A549 (cell line): ENCODE measurements around the gene PTPN6. TPM values are rescaled to one million over a fixed set of nuclear protein-coding genes. Genes with fewer than 3 reads are reported as not detected.
A peak's percentile ranks its signal among the peaks of the same experiment; 100 is the strongest.

ENCODE experiments used
- ATAC-seq, 2 experiments: fragments of 200-7000 bp in 1 of 2; fragments of >200 bp in 1 of 2; cut with Nextera tagmentation in 1 of 2; cut with Tn5 transposase in 1 of 2; 3 replicates each; pipeline versions ENCODE4 v1.8.0 to v1.9.1; 2018 to 2020; ENCODE audit warnings: mild to moderate bottlenecking in 1 of 2, moderate library complexity in 1 of 2
- CTCF ChIA-PET: fragments of 300-600 bp; sonication (Branson Sonifier 250); formaldehyde crosslinking; extraction: SDS; loops from one replicate; lab custom pipeline; 2021; ENCODE audit warnings: antibody characterized with exemption, inconsistent platforms; lab: Yijun Ruan, JAX
- POLR2A ChIA-PET: fragments of 350-600 bp; formaldehyde crosslinking; extraction: SDS; loops from one replicate; lab custom pipeline; 2021; ENCODE audit warnings: antibody characterized with exemption, inconsistent platforms; lab: Yijun Ruan, JAX
- DNase-seq, 2 experiments: peaks; one replicate each; pipeline versions ENCODE4 v3.0.0 to v3.0.0-alpha.2; 2011 to 2016; ENCODE audit warnings: low read depth in 1 of 2, low spot score in 1 of 2
- FAIRE-seq: peaks from 2 replicates; lab custom pipeline; 2011; peaks lifted over from hg19 to GRCh38; lab: Jason Lieb, UNC
- H3K27ac ChIP-seq, 2 experiments: fragments of >200 bp; sonication (Bioruptor Twin); formaldehyde crosslinking; 3 replicates each; pipeline ENCODE4 v1.5.1; 2016 to 2017
- H3K4me1 ChIP-seq: fragments of >200 bp; sonication (Bioruptor Twin); formaldehyde crosslinking; 3 replicates; pipeline ENCODE4 v1.6.1; 2016
- H3K4me2 ChIP-seq: fragments of >200 bp; sonication (Bioruptor Twin); formaldehyde crosslinking; 3 replicates; pipeline ENCODE4 v1.6.1; 2016
- H3K4me3 ChIP-seq: fragments of >200 bp; sonication (Bioruptor Twin); formaldehyde crosslinking; 3 replicates; pipeline ENCODE4 v1.5.1; 2016
- H3K9me3 ChIP-seq: fragments of >200 bp; sonication (Bioruptor Twin); formaldehyde crosslinking; 3 replicates; pipeline ENCODE4 v1.6.1; 2016
- BHLHE40 ChIP-seq: IDR thresholded peaks from 2 replicates; pipeline ENCODE4 v1.6.1; 2012; ENCODE audit warnings: low read depth, low read length, inconsistent platforms
- CBX8 ChIP-seq: fragments of 200-600 bp; sonication (generic); IDR thresholded peaks from 2 replicates; pipeline ENCODE4 v1.6.1; 2016
- EHMT2 ChIP-seq: fragments of 200-600 bp; sonication (generic); IDR thresholded peaks from 2 replicates; pipeline ENCODE4 v1.6.1; 2016; ENCODE audit warnings: antibody characterized with exemption, low read depth, mild to moderate bottlenecking, moderate library complexity
- EP300 ChIP-seq, 2 experiments: fragments of >200 bp; sonication (Bioruptor Twin); formaldehyde crosslinking; IDR thresholded peaks; 2 replicates in 1 of 2; 3 replicates in 1 of 2; pipeline ENCODE4 v1.6.1; 2016 to 2017
- ESRRA ChIP-seq: fragments of 150-350 bp; IDR thresholded peaks from 2 replicates; pipeline ENCODE4 v1.6.1; 2014; ENCODE audit warnings: mild to moderate bottlenecking, low read length, borderline replicate concordance
- FOSB ChIP-seq: fragments of 250-450 bp; sonication (Bioruptor Pico); IDR thresholded peaks from 2 replicates; pipeline ENCODE4 v1.5.0; 2020; ENCODE audit warnings: mild to moderate bottlenecking, moderate library complexity
- FOXS1 ChIP-seq: fragments of 250-450 bp; sonication (Bioruptor Pico); IDR thresholded peaks from 2 replicates; pipeline ENCODE4 v1.5.0; 2020; ENCODE audit warnings: mild to moderate bottlenecking, moderate library complexity
- GATA3 ChIP-seq: IDR thresholded peaks from 2 replicates; pipeline ENCODE4 v1.6.1; 2012; ENCODE audit warnings: borderline replicate concordance
- HDAC2 ChIP-seq: fragments of 200-600 bp; sonication (generic); IDR thresholded peaks from 2 replicates; pipeline ENCODE4 v1.6.1; 2016
- HEYL ChIP-seq: fragments of 250-450 bp; sonication (Bioruptor Pico); IDR thresholded peaks from 2 replicates; pipeline ENCODE4 v1.8.0; 2021; ENCODE audit warnings: mild to moderate bottlenecking, moderate library complexity
- HOXA7 ChIP-seq: fragments of 250-450 bp; sonication (Bioruptor Pico); IDR thresholded peaks from 2 replicates; pipeline ENCODE4 v1.5.0; 2020; ENCODE audit warnings: mild to moderate bottlenecking, moderate library complexity
- HOXB13 ChIP-seq: fragments of 250-450 bp; sonication (Bioruptor Pico); IDR thresholded peaks from 2 replicates; pipeline ENCODE4 v1.5.0; 2020; ENCODE audit warnings: low read depth, mild to moderate bottlenecking, moderate library complexity
- KDM1A ChIP-seq: fragments of 200-600 bp; sonication (generic); IDR thresholded peaks from 2 replicates; pipeline ENCODE4 v1.6.1; 2016; ENCODE audit warnings: low read depth, mild to moderate bottlenecking
- KDM5A ChIP-seq: fragments of 200-600 bp; sonication (generic); IDR thresholded peaks from 2 replicates; pipeline ENCODE4 v1.6.1; 2016; ENCODE audit warnings: antibody characterized with exemption, mild to moderate bottlenecking
- MAZ ChIP-seq: fragments of 150-350 bp; IDR thresholded peaks from 2 replicates; pipeline ENCODE4 v1.6.1; 2014; ENCODE audit warnings: antibody characterized with exemption, low read depth, low read length, borderline replicate concordance
- NFE2L2 ChIP-seq: fragments of 150-350 bp; conservative IDR thresholded peaks from 2 replicates; pipeline ENCODE4 v1.6.1; 2014; ENCODE audit warnings: low read length
- POLR2A ChIP-seq: IDR thresholded peaks from 2 replicates; pipeline ENCODE4 v1.6.1; 2012; ENCODE audit warnings: mild to moderate bottlenecking, low read length
- POLR2AphosphoS2 ChIP-seq: conservative IDR thresholded peaks from 2 replicates; pipeline ENCODE4 v1.6.1; 2012; ENCODE audit warnings: low read length, improper control_type of control experiment, inconsistent platforms
- RAD21 ChIP-seq, 2 experiments: fragments of >200 bp in 1 of 2; sonication (Bioruptor Twin) in 1 of 2; formaldehyde crosslinking in 1 of 2; IDR thresholded peaks in 1 of 2; conservative IDR thresholded peaks in 1 of 2; 2 replicates in 1 of 2; 3 replicates in 1 of 2; pipeline ENCODE4 v1.6.1; 2012 to 2018; ENCODE audit warnings: inconsistent platforms in 1 of 2
- RARB ChIP-seq: fragments of 250-450 bp; sonication (Bioruptor Pico); IDR thresholded peaks from 2 replicates; pipeline ENCODE4 v1.8.0; 2021; ENCODE audit warnings: mild to moderate bottlenecking, moderate library complexity
- RFX5 ChIP-seq: fragments of 450-650 bp; IDR thresholded peaks from 2 replicates; pipeline ENCODE4 v1.7.1; 2014; ENCODE audit warnings: antibody characterized with exemption, mild to moderate bottlenecking, moderate library complexity
- SMC3 ChIP-seq: fragments of >200 bp; sonication (Bioruptor Twin); formaldehyde crosslinking; IDR thresholded peaks from 3 replicates; pipeline ENCODE4 v1.6.1; 2018; ENCODE audit warnings: inconsistent platforms
- SREBF2 ChIP-seq: fragments of 450-650 bp; IDR thresholded peaks from 2 replicates; pipeline ENCODE4 v1.6.1; 2014; ENCODE audit warnings: mild to moderate bottlenecking, moderate library complexity
- TFCP2L1 ChIP-seq: fragments of 250-450 bp; sonication (Bioruptor Pico); IDR thresholded peaks from 2 replicates; pipeline ENCODE4 v1.5.0; 2021; ENCODE audit warnings: mild to moderate bottlenecking
- ZFP36 ChIP-seq: fragments of 450-650 bp; IDR thresholded peaks from 2 replicates; pipeline ENCODE4 v1.6.1; 2014; ENCODE audit warnings: borderline replicate concordance; ENCODE audit not compliant: partially characterized antibody
- ZNF302 ChIP-seq: fragments of 250-450 bp; sonication (Bioruptor Pico); IDR thresholded peaks from 2 replicates; pipeline ENCODE4 v1.9.0; 2021; ENCODE audit warnings: inconsistent platforms, mild to moderate bottlenecking, moderate library complexity
- ZSCAN20 ChIP-seq: fragments of 250-450 bp; sonication (Bioruptor Pico); IDR thresholded peaks from 2 replicates; pipeline ENCODE4 v1.8.0; 2022; ENCODE audit warnings: mild to moderate bottlenecking, moderate library complexity
- WGBS: methylation state at CpG from one replicate; pipeline ENCODE4 v1.1.6; 2017; ENCODE audit errors: missing lambda C conversion rate; 5-methylcytosine and 5-hydroxymethylcytosine counted together
- polyA plus RNA-seq, 4 experiments: library from polyadenylated mRNA; depleted of rRNA in 3 of 4; stranded (reverse); fragments of >200 nt; fragmentation: RNase III in 1 of 4; extraction: RNeasy Plus Mini Kit Qiagen cat#74134 plus additional on column Dnase treatment in 1 of 4; gene quantifications; 2 replicates in 3 of 4; 3 replicates in 1 of 4; pipeline ENCODE4 v1.2.3, GENCODE V29; 2011 to 2017
- TF ChIP-seq, protein P1 (sequence below): fragments of 150-350 bp; IDR thresholded peaks from 2 replicates; pipeline ENCODE4 v1.6.1; 2014; ENCODE audit warnings: low read depth, mild to moderate bottlenecking, low read length
- TF ChIP-seq, protein P2 (sequence below): fragments of 450-650 bp; IDR thresholded peaks from 2 replicates; pipeline ENCODE4 v1.6.1; 2014; ENCODE audit warnings: antibody characterized with exemption
- TF ChIP-seq, protein P3 (sequence below): fragments of 200-600 bp; sonication (generic); IDR thresholded peaks from 2 replicates; pipeline ENCODE4 v1.6.1; 2016; ENCODE audit warnings: antibody characterized with exemption, mild to moderate bottlenecking, moderate library complexity
- TF ChIP-seq, protein P4 (sequence below): IDR thresholded peaks from 2 replicates; pipeline ENCODE4 v1.6.1; 2012; ENCODE audit warnings: low read depth, borderline replicate concordance
- TF ChIP-seq, protein P5 (sequence below): IDR thresholded peaks from 2 replicates; pipeline ENCODE4 v1.6.1; 2012
- TF ChIP-seq, protein P6 (sequence below): fragments of >200 bp; sonication (Bioruptor Twin); formaldehyde crosslinking; IDR thresholded peaks from 3 replicates; pipeline ENCODE4 v1.6.1; 2016
- TF ChIP-seq, protein P7 (sequence below): fragments of >200 bp; sonication (Bioruptor Twin); formaldehyde crosslinking; IDR thresholded peaks from 2 replicates; pipeline ENCODE4 v1.6.1; 2016

PTPN6 gene
- polyA plus RNA-seq, 2 of the 4 experiments (the other 2 are of a cell fraction): 15.1 to 18.9 TPM

DNA sequence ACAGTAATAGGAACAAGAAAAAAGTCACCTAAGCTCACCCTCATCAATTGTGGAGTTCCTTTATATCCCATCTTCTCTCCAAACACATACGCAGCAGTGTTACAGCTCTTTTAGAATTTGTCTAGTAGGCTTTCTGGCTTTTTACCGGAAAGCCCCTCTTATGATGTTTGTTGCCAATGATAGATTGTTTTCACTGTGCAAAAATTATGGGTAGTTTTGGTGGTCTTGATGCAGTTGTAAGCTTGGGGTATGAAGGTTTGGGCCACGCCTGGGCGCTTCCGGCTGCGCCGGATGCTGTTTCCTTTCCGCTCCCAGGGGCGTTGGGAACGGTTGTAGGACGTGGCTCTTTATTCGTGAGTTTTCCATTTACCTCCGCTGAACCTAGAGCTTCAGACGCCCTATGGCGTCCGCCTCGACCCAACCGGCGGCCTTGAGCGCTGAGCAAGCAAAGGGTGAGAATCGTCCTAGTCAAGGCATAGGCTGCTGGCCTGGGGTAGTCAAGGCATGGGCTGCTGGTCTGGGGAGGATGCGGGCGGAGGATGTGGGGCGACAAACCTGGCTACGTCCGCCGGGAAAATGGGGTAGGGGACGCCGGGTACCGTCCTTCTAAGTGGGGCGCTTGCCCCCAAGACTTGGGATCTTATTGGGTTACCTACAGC, 7.3 kb upstream of the PTPN6 start, which contains the start of the genes C12orf57 and RNU7-1:
Gene C12orf57 (plus strand): TSS at position 301 of the 659 bp plus-strand sequence. CDS start 100 bp downstream, at position 401.
Gene RNU7-1 (plus strand): TSS at position 95 of the 659 bp plus-strand sequence.
- POLR2A ChIA-PET: interaction anchor here (0.7 to 6.1 kb wide), 29 partner anchors 10 to 1083 kb away, joined by 3 to 174 read pairs (median 7); partner anchors contain the start of genes C1RL, CDCA3, COPS7A and EMG1
- DNase-seq (peak; percentile 94 to 95), FAIRE-seq (no peak), ATAC-seq (peak; percentile 62 to 71)
- CTCF ChIA-PET: interaction anchor here (0.7 to 22.6 kb wide), 18 partner anchors 11 to 698 kb away, joined by 3 to 370 read pairs (median 6); partner anchors contain the start of genes ATN1, C1RL, CDCA3 and EMG1
- Histone ChIP-seq H3K4me1 (peaks cover 35% of the 10 kb centered on the region), H3K9me3 (no peaks in the 10 kb centered on the region), H3K27ac (peak within 1 kb of the TSS; percentile 80 to 90), H3K4me2 (peak within 1 kb of the TSS; percentile 88), H3K4me3 (peak within 1 kb of the TSS; percentile 59)
- under 1% methylated on average over 26 of the region's 31 CpGs for WGBS
- TF ChIP-seq HDAC2: no peak
- TF ChIP-seq POLR2AphosphoS2: peak; percentile 56
- TF ChIP-seq EP300 (IDR thresholded peaks at IDR 0.05): peak in 1 of 2 experiments; percentile 50; a peak in 1 of 5 replicates
- TF ChIP-seq POLR2A: peak; percentile 99
- TF ChIP-seq FOSB (CRISPR knock-in tag): peak; percentile 100
- no peak for TF ChIP-seq SMC3
- no peak for TF ChIP-seq BHLHE40
- TF ChIP-seq, protein P1, sequence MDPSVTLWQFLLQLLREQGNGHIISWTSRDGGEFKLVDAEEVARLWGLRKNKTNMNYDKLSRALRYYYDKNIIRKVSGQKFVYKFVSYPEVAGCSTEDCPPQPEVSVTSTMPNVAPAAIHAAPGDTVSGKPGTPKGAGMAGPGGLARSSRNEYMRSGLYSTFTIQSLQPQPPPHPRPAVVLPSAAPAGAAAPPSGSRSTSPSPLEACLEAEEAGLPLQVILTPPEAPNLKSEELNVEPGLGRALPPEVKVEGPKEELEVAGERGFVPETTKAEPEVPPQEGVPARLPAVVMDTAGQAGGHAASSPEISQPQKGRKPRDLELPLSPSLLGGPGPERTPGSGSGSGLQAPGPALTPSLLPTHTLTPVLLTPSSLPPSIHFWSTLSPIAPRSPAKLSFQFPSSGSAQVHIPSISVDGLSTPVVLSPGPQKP: no peak
- TF ChIP-seq, protein P2, sequence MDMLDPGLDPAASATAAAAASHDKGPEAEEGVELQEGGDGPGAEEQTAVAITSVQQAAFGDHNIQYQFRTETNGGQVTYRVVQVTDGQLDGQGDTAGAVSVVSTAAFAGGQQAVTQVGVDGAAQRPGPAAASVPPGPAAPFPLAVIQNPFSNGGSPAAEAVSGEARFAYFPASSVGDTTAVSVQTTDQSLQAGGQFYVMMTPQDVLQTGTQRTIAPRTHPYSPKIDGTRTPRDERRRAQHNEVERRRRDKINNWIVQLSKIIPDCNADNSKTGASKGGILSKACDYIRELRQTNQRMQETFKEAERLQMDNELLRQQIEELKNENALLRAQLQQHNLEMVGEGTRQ: no peak
- TF ChIP-seq GATA3: peak; percentile 82; the same call in 1 of the 2 replicates
- TF ChIP-seq TFCP2L1: peak; percentile 100
- TF ChIP-seq FOXS1 (CRISPR knock-in tag): peak; percentile 91
- TF ChIP-seq KDM1A: no peak
- TF ChIP-seq, protein P3, sequence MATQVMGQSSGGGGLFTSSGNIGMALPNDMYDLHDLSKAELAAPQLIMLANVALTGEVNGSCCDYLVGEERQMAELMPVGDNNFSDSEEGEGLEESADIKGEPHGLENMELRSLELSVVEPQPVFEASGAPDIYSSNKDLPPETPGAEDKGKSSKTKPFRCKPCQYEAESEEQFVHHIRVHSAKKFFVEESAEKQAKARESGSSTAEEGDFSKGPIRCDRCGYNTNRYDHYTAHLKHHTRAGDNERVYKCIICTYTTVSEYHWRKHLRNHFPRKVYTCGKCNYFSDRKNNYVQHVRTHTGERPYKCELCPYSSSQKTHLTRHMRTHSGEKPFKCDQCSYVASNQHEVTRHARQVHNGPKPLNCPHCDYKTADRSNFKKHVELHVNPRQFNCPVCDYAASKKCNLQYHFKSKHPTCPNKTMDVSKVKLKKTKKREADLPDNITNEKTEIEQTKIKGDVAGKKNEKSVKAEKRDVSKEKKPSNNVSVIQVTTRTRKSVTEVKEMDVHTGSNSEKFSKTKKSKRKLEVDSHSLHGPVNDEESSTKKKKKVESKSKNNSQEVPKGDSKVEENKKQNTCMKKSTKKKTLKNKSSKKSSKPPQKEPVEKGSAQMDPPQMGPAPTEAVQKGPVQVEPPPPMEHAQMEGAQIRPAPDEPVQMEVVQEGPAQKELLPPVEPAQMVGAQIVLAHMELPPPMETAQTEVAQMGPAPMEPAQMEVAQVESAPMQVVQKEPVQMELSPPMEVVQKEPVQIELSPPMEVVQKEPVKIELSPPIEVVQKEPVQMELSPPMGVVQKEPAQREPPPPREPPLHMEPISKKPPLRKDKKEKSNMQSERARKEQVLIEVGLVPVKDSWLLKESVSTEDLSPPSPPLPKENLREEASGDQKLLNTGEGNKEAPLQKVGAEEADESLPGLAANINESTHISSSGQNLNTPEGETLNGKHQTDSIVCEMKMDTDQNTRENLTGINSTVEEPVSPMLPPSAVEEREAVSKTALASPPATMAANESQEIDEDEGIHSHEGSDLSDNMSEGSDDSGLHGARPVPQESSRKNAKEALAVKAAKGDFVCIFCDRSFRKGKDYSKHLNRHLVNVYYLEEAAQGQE: peak; percentile 81
- peak in 1 of 2 experiments; percentile 11; a peak in 1 of 5 replicates for TF ChIP-seq RAD21 (conservative IDR thresholded peaks at IDR 0.05 in 1 of 2, IDR thresholded peaks at IDR 0.05 in 1 of 2)
- TF ChIP-seq ESRRA: 0 out of 2 replicates have a peak, but pooled peaks have one; percentile 36
- TF ChIP-seq CBX8: no peak
- TF ChIP-seq, protein P4, sequence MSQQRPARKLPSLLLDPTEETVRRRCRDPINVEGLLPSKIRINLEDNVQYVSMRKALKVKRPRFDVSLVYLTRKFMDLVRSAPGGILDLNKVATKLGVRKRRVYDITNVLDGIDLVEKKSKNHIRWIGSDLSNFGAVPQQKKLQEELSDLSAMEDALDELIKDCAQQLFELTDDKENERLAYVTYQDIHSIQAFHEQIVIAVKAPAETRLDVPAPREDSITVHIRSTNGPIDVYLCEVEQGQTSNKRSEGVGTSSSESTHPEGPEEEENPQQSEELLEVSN: no peak; the same call in 1 of the 2 replicates
- no peak for TF ChIP-seq SREBF2
- peak; percentile 100 for TF ChIP-seq RARB (CRISPR knock-in tag)
- TF ChIP-seq ZNF302 (CRISPR knock-in tag): no peak
- peak; percentile 100 for TF ChIP-seq HOXA7
- TF ChIP-seq MAZ: peak; percentile 66; the same call in 1 of the 2 replicates
- TF ChIP-seq, protein P5, sequence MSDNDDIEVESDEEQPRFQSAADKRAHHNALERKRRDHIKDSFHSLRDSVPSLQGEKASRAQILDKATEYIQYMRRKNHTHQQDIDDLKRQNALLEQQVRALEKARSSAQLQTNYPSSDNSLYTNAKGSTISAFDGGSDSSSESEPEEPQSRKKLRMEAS: peak; percentile 55
- TF ChIP-seq HOXB13 (CRISPR knock-in tag): peak; percentile 19; the same call in 1 of the 2 replicates
- no peak for TF ChIP-seq EHMT2
- no peak for TF ChIP-seq ZSCAN20 (CRISPR knock-in tag)
- TF ChIP-seq RFX5: no peak; the same call in 1 of the 2 replicates
- TF ChIP-seq NFE2L2: 0 out of 2 replicates have a peak, but pooled peaks have one; percentile 2
- no peak for TF ChIP-seq KDM5A
- TF ChIP-seq, protein P6, sequence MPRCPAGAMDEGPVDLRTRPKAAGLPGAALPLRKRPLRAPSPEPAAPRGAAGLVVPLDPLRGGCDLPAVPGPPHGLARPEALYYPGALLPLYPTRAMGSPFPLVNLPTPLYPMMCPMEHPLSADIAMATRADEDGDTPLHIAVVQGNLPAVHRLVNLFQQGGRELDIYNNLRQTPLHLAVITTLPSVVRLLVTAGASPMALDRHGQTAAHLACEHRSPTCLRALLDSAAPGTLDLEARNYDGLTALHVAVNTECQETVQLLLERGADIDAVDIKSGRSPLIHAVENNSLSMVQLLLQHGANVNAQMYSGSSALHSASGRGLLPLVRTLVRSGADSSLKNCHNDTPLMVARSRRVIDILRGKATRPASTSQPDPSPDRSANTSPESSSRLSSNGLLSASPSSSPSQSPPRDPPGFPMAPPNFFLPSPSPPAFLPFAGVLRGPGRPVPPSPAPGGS: peak; percentile 100
- TF ChIP-seq, protein P7, sequence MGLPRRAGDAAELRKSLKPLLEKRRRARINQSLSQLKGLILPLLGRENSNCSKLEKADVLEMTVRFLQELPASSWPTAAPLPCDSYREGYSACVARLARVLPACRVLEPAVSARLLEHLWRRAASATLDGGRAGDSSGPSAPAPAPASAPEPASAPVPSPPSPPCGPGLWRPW: no peak
- TF ChIP-seq HEYL (CRISPR knock-in tag): no peak; the same call in 1 of the 2 replicates
- TF ChIP-seq ZFP36: no peak
